ENCODE measurements around the gene ELK3. TPM values are rescaled to one million over a fixed set of nuclear protein-coding genes. Genes with fewer than 3 reads are reported as not detected.

The ELK3 gene
- total and polyA plus RNA-seq, 4 donors, result 9.1 to 68.5 (median 40.3) TPM

- DNase-seq, result no peak
- Histone ChIP-seq H3K4me1 (ENCODE audit: control insufficient read depth in 5 of 5, insufficient read depth in 5 of 5, low read length in 5 of 5) (peaks cover 7 to 22% (median 17%) of the 10 kb centered on the region in 5 donors), H3K27ac (ENCODE audit: low read depth in 1 of 2, low read length in 1 of 2) (peak overlapping the region; percentile 11 to 13), H3K9me3 (ENCODE audit: control insufficient read depth in 4 of 4, insufficient read depth in 3 of 4, low read length in 3 of 4) (no peaks in the 10 kb centered on the region), H3K9ac (ENCODE audit: insufficient read depth in 1 of 2, low read length in 2 of 2) (no peak overlapping the region), H3K27me3 (ENCODE audit: control insufficient read depth in 3 of 3, insufficient read depth in 3 of 3, low read length in 2 of 3) (no peaks in the 10 kb centered on the region), H3K36me3 (ENCODE audit: control insufficient read depth in 4 of 4, insufficient read depth in 4 of 4, low read length in 4 of 4) (no peaks in the 10 kb centered on the region), H3K4me3 (no peak overlapping the region)
- no peak for TF ChIP-seq CTCF (IDR thresholded peaks at IDR 0.05; ENCODE audit: control extremely low read depth, extremely low read depth)
- ATAC-seq (ENCODE audit: insufficient read depth, low FRiP score), result no peak
- WGBS, 2 donors, result 50 to 54% methylated on average over 2 of the region's 2 CpGs
Measured at GRCh38 chr12:96208346-96208745, 14.2 kb downstream of the ELK3 start.

- H3K4me1 ChIP-seq (ENCODE audit: control insufficient read depth in 5 of 5, insufficient read depth in 5 of 5, low read length in 5 of 5), result peaks cover 8 to 22% (median 17%) of the 10 kb centered on the region in 5 donors
- ATAC-seq (ENCODE audit: insufficient read depth, low FRiP score), result no peak
Measured at GRCh38 chr12:96208801-96209549, 14.8 kb downstream of the ELK3 start.

GRCh38 chr12:96210376-96211055 is 16.3 kb downstream of the ELK3 start:
- ATAC-seq (ENCODE audit: insufficient read depth, low FRiP score), result no peak
- Histone ChIP-seq H3K9me3 (ENCODE audit: control insufficient read depth in 4 of 4, insufficient read depth in 3 of 4, low read length in 3 of 4) (no peaks in the 10 kb centered on the region), H3K4me3 (no peak overlapping the region), H3K4me1 (ENCODE audit: control insufficient read depth in 5 of 5, insufficient read depth in 5 of 5, low read length in 5 of 5) (peaks cover 8 to 27% (median 17%) of the 10 kb centered on the region in 5 donors), H3K27me3 (ENCODE audit: control insufficient read depth in 3 of 3, insufficient read depth in 3 of 3, low read length in 2 of 3) (no peaks in the 10 kb centered on the region), H3K27ac (ENCODE audit: low read depth in 1 of 2, low read length in 1 of 2) (peak overlapping the region; percentile 65 to 81), H3K36me3 (ENCODE audit: control insufficient read depth in 4 of 4, insufficient read depth in 4 of 4, low read length in 4 of 4) (no peaks in the 10 kb centered on the region), H3K9ac (ENCODE audit: insufficient read depth in 1 of 2, low read length in 2 of 2) (no peak overlapping the region)
- peak in 2 of 3 donors; percentile 33 to 39 for DNase-seq
- 26 to 34% methylated on average over 19 of the region's 19 CpGs for WGBS, 2 donors
- TF ChIP-seq CTCF (IDR thresholded peaks at IDR 0.05; ENCODE audit: control extremely low read depth, extremely low read depth), result no peak

More at GRCh38 chr12:96208801-96209549, 14.8 kb downstream of the ELK3 start:
- TF ChIP-seq CTCF (IDR thresholded peaks at IDR 0.05; ENCODE audit: control extremely low read depth, extremely low read depth), result no peak
- Histone ChIP-seq H3K9me3 (ENCODE audit: control insufficient read depth in 4 of 4, insufficient read depth in 3 of 4, low read length in 3 of 4) (no peaks in the 10 kb centered on the region), H3K9ac (ENCODE audit: insufficient read depth in 1 of 2, low read length in 2 of 2) (no peak overlapping the region), H3K4me3 (no peak overlapping the region), H3K27me3 (ENCODE audit: control insufficient read depth in 3 of 3, insufficient read depth in 3 of 3, low read length in 2 of 3) (no peaks in the 10 kb centered on the region), H3K27ac (ENCODE audit: low read depth in 1 of 2, low read length in 1 of 2) (peak overlapping the region in 1 of 2 donors; percentile 13), H3K36me3 (ENCODE audit: control insufficient read depth in 4 of 4, insufficient read depth in 4 of 4, low read length in 4 of 4) (no peaks in the 10 kb centered on the region)
- 24 to 41% methylated on average over 10 of the region's 10 CpGs for WGBS, 2 donors
- peak in 2 of 3 donors; percentile 43 to 57 for DNase-seq
